ENCODE data around the gene PFKL. TPM values are rescaled to one million over a fixed set of nuclear protein-coding genes. Genes with fewer than 3 reads are reported as not detected.

Gene PFKL
- total RNA-seq, 1 donor from 2014 or later = 66.6 TPM

- Mint-ChIP-seq H3K27ac (ENCODE audit: unreplicated experiment) (no peak overlapping the region), H3K4me3 (ENCODE audit: unreplicated experiment) (no peak overlapping the region), H3K9me3 (ENCODE audit: unreplicated experiment) (no peaks in the 10 kb centered on the region), H3K4me1 (ENCODE audit: unreplicated experiment) (no peaks in the 10 kb centered on the region), H3K27me3 (ENCODE audit: unreplicated experiment) (peaks cover 8% of the 10 kb centered on the region), H3K36me3 (ENCODE audit: low read depth, unreplicated experiment) (no peaks in the 10 kb centered on the region)
- no peak for DNase-seq (ENCODE audit: low spot score)
- no peak for TF ChIP-seq CTCF (IDR thresholded peaks at IDR 0.05; ENCODE audit: unreplicated experiment)
Measured at GRCh38 chr21:44347911-44348451, 48.1 kb downstream of the PFKL start.

GRCh38 chr21:44348861-44349260 lies 49.0 kb downstream of the PFKL start:
- Mint-ChIP-seq H3K4me1 (ENCODE audit: unreplicated experiment) (no peaks in the 10 kb centered on the region), H3K4me3 (ENCODE audit: unreplicated experiment) (no peak overlapping the region), H3K27me3 (ENCODE audit: unreplicated experiment) (peaks cover 8% of the 10 kb centered on the region), H3K9me3 (ENCODE audit: unreplicated experiment) (no peaks in the 10 kb centered on the region), H3K27ac (ENCODE audit: unreplicated experiment) (no peak overlapping the region), H3K36me3 (ENCODE audit: low read depth, unreplicated experiment) (no peaks in the 10 kb centered on the region)
- no peak for TF ChIP-seq CTCF (IDR thresholded peaks at IDR 0.05; ENCODE audit: unreplicated experiment)
- no peak for DNase-seq (ENCODE audit: low spot score)

- Mint-ChIP-seq H3K4me1 (ENCODE audit: unreplicated experiment) (no peaks in the 10 kb centered on the region), H3K27ac (ENCODE audit: unreplicated experiment) (no peak overlapping the region), H3K36me3 (ENCODE audit: low read depth, unreplicated experiment) (no peaks in the 10 kb centered on the region), H3K4me3 (ENCODE audit: unreplicated experiment) (no peak overlapping the region), H3K27me3 (ENCODE audit: unreplicated experiment) (peaks cover 8% of the 10 kb centered on the region), H3K9me3 (ENCODE audit: unreplicated experiment) (no peaks in the 10 kb centered on the region)
- DNase-seq (ENCODE audit: low spot score) = no peak
- TF ChIP-seq CTCF (IDR thresholded peaks at IDR 0.05; ENCODE audit: unreplicated experiment) = no peak
Measured at GRCh38 chr21:44349416-44349846, 49.6 kb downstream of the PFKL start.

DNA sequence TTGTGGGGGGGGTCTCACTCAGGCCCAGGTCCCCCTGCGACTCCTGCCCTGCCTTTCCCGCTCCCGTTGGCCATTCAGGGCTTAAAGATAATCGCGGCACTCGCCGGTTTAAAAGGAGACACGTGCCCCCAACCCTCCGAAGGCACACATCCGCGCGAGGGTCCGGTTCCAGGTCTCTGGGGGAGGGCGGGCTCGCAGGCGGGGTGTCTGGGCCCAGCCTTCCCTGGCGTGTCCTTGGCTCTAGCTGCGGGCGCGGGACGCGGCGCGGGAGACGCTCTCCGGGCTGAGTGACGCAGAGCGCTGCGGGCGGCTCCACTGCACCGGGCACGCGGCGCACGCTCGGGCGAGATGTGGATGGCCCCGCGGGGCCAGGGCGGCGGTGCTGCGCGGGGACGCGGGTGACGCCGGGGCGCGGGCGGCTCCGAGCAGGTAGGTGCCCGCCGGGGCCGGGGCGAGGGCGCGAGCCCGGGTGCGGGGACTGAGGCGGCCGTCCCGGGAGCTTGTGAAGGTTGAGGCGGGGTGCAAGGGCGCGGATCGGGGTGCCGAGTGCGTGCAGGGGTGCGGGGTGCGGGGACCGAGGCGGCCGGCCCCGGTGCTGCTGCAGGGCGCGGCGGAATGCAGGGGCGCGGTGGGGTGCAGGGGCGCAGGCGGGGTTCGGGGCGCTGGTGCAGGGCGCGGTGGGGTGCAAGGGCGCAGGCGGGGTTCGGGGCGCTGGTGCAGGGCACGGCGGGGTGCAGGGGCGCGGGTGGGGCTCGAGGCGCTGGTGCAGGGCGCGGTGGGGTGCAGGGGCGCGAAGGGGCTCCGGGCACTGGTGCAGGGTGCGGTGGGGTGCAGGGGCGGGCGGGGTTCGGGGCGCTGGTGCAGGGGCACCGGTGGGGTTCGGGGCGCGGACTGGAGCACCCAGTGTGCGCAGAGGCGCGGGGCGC lies 50.3 kb downstream of the PFKL start:
- no peaks in the 10 kb centered on the region for H3K4me1 Mint-ChIP-seq (ENCODE audit: unreplicated experiment)
- no peaks in the 10 kb centered on the region for H3K9me3 Mint-ChIP-seq (ENCODE audit: unreplicated experiment)
- no peak for TF ChIP-seq CTCF (IDR thresholded peaks at IDR 0.05; ENCODE audit: unreplicated experiment)
- DNase-seq (ENCODE audit: low spot score) = no peak
- H3K27me3 Mint-ChIP-seq (ENCODE audit: unreplicated experiment) = peaks cover 8% of the 10 kb centered on the region
- H3K36me3 Mint-ChIP-seq (ENCODE audit: low read depth, unreplicated experiment) = no peaks in the 10 kb centered on the region
- no peak overlapping the region for H3K27ac Mint-ChIP-seq (ENCODE audit: unreplicated experiment)
- H3K4me3 Mint-ChIP-seq (ENCODE audit: unreplicated experiment) = no peak overlapping the region
